B cell (primary cell): ENCODE measurements around the gene PAK4.

Source experiments
- CTCF ChIP-seq: fragments of 200-600 bp; IDR thresholded peaks from one replicate; pipeline ENCODE4 v1.8.0; 2022; ENCODE audit warnings: antibody characterized with exemption, mild to moderate bottlenecking
- EZH2 ChIP-seq: IDR thresholded peaks from 2 replicates; pipeline ENCODE4 v1.6.1; 2012; ENCODE audit warnings: borderline replicate concordance, low read depth, mild to moderate bottlenecking, moderate library complexity, low read length; ENCODE audit not compliant: insufficient read depth, poor library complexity, severe bottlenecking

GRCh38 chr19:39106194-39106593 is 19.4 kb upstream of the PAK4 start:
- TF ChIP-seq CTCF (no peak), EZH2 (no peak)
